ENCODE measurements around the gene TUBA4B.
"Not testable (repeated sequence)": the region's sequence is repeated elsewhere in the genome, so short reads cannot be mapped to it uniquely, and the experiment has no call there.

The TUBA4B gene

DNA sequence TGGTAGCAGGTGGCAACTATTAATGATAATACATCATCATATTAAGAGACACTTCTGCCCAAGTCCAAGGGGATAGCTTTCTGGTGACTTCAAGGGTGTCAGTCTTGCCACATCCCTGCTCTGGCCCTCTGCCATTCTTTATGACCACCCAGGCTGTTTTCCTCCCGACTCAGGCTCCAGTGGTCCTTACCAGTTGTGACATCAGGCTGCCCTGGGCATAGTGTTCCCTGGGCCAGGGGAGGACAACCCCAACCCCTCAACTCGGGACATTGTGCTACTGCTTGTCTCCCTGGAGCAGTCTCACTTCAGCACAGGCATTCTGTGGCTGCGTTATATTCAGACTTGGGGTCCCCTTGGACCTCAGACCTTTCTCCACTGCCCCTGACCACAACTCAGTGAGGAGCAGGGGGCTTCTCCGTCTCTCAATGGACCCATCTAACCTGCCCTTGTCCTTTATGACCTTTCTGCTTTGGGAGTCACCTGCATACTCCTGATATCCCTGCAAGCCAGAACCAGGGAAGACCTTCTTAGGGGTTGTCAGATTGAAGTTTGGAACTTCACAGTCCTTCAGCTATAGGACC is 39.0 kb downstream of the TUBA4B start:
- DNase-seq, result no peak

- no peak for DNase-seq
Observed at GRCh38 chr2:219292616-219293015, 39.6 kb downstream of the TUBA4B start.

DNA sequence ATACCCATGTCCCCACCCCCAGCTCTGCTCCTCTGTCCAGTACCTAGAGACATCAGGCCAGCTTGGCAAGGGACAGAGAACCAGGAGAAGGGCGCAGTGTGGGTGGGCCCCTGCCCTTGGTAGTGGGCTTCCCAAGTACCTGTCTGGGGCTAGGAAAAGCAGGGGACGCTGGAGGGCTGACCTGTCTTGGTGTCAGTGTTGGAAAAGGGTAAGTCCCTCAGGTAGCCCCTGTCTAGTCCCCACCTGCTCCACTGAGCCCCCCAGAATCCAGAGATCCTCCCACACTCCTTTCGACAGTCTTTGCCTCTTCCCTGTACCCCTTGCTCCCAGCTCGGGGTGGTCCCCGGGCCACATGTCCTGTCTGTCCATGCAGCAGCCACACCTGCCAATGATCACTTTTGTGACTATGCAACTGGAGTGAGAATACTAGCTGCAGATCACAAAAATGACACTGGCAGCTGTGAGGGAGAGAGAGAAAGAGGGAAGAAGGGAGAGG is 40.7 kb downstream of the TUBA4B start:
- no peak for DNase-seq

DNA sequence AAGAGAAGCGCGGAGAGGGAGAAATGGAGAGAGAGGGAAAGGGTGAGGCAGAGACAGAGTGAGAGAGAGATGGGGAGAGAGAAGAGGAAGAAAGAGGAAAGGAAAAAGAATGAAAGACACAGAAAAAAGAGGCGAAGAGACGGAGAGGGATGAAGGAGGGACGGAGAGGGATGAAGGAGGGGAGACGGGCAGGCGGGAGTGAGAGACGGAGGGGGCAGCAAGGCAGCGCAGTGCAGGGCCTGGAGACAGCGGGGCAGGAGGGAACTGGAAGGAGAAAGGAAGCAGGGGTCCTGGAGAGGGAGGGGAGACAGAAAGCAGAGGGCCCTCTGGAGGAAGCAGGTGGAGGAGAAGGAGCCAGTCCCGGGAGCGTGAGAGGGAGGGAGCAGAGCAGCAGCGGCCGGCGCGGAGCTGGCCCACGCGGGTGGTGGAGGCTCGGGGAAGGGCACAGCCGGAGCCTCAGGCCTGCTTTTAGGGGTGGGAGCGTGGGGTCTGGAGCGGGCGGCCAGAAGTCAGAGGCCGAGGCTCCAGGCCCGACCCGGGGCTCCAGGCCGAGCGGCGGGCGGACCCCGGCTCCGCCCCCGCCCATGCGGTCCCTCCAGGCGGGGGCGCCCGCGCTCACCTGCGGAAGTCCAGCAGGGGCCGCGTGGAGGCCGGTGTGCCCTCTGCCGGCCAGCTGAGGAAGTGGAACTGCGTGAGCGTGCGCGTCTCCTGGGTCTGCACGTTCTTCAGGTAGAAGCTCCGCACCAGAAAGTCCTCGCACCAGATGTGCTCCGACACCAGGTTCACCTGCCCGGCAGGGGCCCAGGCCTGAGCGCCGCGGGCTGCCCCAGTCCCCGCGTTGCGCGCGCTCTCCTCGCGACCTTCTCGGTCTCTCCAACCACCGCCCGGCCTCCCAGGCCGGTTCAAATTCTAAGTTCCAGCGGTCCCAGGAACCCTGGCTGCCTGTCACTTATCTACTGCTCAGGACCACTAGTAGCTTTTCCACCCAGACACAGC is 41.6 kb downstream of the TUBA4B start:
- peak; percentile 67 for DNase-seq

DNA sequence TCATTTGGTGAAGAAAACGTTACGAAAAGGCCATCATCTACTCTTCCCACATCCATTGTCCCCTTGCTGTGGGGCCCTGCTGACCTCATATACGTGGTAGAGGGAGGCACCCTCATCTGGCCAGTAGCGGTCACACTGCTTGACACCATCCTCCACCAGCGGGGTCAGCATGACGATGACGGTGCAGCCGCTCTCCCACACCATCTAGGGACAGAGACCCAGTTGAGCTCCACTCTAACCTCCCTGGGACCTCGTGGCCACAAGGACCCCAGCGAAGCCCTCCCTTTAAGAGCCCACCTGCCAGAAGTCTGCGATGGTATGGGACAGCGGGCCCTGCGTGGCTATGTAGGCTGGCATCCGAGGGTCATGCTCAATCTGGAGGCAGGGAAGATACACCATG is 43.1 kb downstream of the TUBA4B start:
- DNase-seq, result no peak

DNA sequence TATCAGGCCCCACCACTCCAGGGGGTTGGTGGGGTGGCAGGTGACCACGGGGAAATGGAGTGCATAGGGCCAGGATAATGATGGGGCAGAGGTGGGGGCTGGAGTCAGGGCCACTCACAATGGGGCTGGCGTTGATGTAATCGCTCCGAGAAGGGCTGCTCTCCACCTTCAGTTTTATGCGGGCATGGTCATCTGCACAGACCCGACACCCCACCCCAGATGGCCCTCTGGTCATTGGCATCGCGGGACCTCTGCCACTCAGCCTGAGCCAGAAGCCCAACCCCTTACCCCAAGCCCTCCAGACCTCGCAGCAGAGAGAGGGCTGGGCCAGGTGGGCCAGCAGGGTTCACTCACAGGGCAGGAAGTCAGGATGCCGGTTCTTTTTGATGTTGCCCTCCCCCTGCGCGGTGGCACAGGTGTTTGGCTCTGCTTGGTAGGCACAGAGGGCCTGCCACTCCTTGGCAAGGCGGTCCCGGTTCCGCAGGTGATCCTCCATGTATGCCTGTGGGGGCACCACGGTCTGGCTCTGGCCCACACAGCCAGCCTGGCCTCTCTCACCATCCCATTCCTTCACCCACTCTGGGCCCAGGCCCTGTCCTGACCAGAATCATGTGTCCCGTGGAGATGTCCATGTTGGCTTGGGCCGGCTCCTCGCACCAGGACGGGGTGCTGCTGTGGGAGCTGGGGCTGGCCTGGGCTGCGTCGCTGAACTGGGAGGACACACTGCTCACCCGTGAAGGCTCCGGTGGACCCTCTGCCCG is 43.8 kb downstream of the TUBA4B start:
- no peak for DNase-seq

DNA sequence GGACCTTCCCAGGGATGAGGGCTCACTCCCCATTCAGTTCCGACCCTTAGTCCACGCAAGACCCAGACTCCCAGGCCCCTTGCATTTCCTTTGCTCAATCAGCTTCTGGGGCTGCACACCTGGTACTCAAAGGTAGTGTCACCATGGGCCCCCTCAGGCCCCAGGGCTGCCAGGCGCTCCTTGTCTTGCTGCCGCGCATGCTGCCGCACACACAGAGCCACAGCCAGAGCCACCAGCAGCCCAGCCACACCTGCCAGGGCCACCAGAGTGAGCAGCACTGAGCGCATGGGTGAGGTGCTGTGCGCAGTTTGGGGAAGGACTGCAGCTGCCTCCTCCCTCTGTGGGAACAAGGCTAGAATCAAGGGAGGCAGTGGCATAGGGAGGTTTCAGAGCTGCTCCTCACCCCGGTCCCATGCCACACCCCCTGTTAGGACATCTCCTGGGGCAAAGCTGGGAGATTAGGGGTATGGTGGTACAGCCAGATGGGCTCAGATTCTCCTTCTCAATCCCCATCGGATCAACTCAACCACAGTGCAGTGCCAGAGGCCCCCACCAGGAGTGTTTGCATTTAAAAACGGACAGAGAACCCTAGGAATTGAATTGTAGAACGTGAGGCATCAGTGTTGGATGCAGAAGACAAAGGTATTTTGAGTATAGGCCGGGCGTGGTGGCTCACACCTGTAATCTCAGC is 44.9 kb downstream of the TUBA4B start:
- DNase-seq, result no peak

GRCh38 chr2:219298759-219299371 is 45.8 kb downstream of the TUBA4B start:
- DNase-seq, result peak; percentile 60

GRCh38 chr2:219299372-219299760 is 46.3 kb downstream of the TUBA4B start:
- DNase-seq, result no peak

DNA sequence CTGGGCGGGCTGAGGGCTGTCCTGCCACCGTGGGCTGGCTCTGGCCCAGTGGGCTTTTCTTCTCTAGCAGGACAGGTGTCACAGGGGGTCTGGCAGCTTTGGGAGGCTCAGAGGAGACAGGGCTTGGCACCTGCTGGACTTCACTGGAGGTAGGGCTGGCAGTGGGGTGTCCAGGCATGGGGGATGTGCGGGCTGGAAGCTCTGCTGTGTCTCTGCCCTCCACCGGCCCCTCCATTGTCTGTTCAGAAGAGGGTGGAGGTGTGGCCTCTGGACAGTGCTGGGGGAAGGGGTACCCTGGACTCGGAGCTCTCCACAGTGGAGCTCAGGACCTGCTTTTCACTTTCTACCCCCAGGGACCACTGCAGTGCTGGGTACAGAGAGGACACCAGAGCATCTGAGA is 47.0 kb downstream of the TUBA4B start:
- DNase-seq, result no peak

GRCh38 chr2:219302412-219302968 is 49.4 kb downstream of the TUBA4B start:
- DNase-seq, result no peak

DNA sequence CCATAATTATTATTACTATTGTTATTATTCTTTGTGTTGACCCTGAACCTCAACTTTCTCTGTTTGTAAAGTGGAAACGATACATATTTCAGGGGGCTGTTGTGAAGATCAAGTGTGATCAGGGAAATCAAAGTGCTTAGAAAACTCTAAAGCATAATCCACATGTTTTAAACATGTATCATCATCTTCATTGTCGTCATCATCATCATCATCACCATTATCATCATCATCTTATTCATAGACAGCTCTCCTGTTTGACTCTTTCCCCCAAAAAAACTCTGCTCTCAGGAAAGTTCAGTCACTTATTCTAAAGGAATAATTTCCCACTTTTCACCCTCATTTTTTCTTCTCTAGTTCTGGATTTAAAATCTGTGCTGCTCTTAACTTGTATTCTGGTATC is 51.2 kb downstream of the TUBA4B start:
- no peak for DNase-seq

DNA sequence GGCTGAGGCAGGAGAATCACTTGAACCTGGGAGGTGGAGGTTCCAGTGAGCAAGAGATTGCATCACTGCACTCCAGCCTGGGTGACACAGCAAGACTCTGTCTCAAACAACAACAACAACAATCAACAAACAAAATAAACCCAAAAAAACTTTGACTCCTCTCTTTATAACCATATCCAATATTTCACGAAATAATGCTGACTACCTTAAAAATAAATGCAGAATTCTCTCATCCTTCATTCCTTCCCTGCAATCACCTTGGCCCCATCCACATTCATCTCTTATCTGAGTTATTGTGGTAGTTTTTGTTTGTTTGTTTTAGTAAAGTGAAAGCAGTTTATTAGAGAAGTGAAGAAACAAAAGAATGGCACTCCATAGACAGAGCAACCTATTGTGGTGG is 53.0 kb downstream of the TUBA4B start:
- no peak for DNase-seq

GRCh38 chr2:219308142-219309101 is 55.4 kb downstream of the TUBA4B start:
- DNase-seq, result peak; percentile 5

- no peak for DNase-seq
Observed at GRCh38 chr2:219309278-219309677, 56.2 kb downstream of the TUBA4B start, which contains the start of gene PTPRN. Gene PTPRN, minus strand, starts transcription at chr2:219309401. Its CDS starts 69 bp downstream, at chr2:219309332.

DNA sequence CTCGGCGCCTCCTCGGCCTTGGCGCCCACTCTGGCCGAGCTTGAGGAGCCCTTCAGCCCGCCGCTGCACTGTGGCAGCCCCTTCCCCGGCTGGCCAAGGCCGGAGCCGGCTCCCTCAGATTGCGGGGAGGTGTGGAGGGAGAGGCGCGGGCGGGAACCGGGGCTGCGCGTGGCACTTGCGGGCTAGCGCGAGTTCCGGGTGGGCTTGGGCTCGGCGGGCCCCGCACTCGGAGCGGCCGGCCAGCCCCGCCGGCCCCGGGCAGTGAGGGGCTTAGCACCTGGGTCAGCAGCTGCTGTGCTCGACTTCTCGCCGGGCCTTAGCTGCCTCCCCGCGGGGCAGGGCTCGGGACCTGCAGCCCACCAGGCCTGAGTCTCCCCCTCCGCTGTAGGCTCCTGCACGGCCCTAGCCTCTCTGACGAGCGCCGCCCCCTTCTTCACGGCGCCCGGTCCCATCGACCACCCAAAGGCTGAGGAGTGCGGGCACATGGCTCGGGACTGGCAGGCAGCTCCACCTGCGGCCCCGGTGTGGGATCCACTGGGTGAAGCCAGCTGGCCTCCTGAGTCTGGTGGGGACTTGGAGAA is 59.7 kb downstream of the TUBA4B start:
- not testable (repeated sequence) for DNase-seq

DNA sequence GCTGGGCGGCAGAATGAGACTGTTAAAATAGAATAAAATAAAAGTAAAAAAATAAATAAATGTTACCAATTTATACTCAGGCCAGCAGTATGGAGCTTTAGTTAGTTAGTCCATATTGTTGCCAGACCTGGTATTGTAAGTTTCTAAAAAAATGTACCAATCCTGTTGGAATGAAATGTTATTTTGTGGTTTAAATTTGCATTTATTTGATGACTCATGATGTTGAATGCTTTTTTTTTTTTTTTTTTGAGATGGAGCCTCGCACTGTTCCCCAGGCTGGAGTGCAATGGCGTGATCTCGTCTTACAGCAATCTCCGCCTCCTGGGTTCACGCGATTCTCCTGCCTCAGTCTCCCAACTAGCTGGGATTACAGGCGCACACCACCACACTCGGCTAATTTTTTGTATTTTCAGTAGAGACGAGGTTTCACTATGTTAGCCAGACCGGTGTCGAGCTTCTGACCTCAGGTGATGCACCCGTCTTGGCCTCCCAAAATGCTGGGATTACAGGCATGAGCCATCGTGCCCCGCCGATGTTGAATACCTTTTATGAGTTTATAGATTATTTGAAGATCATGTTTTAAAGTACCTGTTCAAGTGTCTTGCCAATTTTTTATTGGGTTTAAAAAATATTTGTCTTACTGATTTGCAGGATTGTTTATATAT is 61.9 kb downstream of the TUBA4B start:
- peak; percentile 14 for DNase-seq
